Tibial artery (tissue), 4 donors: ENCODE results near the gene AKAP17A.

Experiments
- DNase-seq, 2 donors: peaks; one replicate each; pipeline ENCODE4 v3.0.0-alpha.2; 2019
- H3K27ac ChIP-seq, 2 donors: fragments of 200-600 bp; sonication (generic) in 1 of 2; 1 replicate in 1 of 2; 2 replicates in 1 of 2; pipeline ENCODE4 v1.5.1; 2018 to 2019; ENCODE audit warnings: mild to moderate bottlenecking in 1 of 2
- H3K27me3 ChIP-seq, 2 donors: fragments of 200-600 bp; sonication (generic) in 1 of 2; one replicate each; pipeline versions ENCODE4 v1.5.1 to v1.6.0; 2016 to 2019
- H3K36me3 ChIP-seq, 3 donors: fragments of 200-600 bp; sonication (generic) in 2 of 3; one replicate each; pipeline ENCODE4 v1.5.1; 2016 to 2019; ENCODE audit warnings: mild to moderate bottlenecking in 2 of 3
- H3K4me1 ChIP-seq, 4 donors: fragments of 200-600 bp; sonication (generic) in 2 of 4; 1 replicate in 3 of 4; 2 replicates in 1 of 4; pipeline ENCODE4 v1.5.1; 2016 to 2019
- H3K4me3 ChIP-seq, 2 donors: fragments of 200-600 bp; sonication (generic) in 1 of 2; 1 replicate in 1 of 2; 2 replicates in 1 of 2; pipeline ENCODE4 v1.5.1; 2018 to 2019; ENCODE audit warnings: mild to moderate bottlenecking in 2 of 2
- H3K9me3 ChIP-seq, 3 donors: fragments of 200-600 bp; sonication (generic) in 1 of 3; one replicate each; pipeline ENCODE4 v1.5.1; 2016 to 2019
- intact Hi-C: fragments of 100-400 bp; cut with DNase I; formaldehyde crosslinking; loops from one replicate; pipeline ENCODE4 v1.15.0; 2023; ENCODE audit warnings: low total_unique reads
- TF ChIP-seq, protein P1 (sequence below), 2 experiments: fragments of 200-600 bp in 1 of 2; fragments of 450-650 bp in 1 of 2; IDR thresholded peaks; one replicate each; pipeline ENCODE4 v1.5.1; 2017 to 2019; ENCODE audit warnings: antibody characterized with exemption in 2 of 2, mild to moderate bottlenecking in 1 of 2, moderate library complexity in 1 of 2

The AKAP17A gene

DNA sequence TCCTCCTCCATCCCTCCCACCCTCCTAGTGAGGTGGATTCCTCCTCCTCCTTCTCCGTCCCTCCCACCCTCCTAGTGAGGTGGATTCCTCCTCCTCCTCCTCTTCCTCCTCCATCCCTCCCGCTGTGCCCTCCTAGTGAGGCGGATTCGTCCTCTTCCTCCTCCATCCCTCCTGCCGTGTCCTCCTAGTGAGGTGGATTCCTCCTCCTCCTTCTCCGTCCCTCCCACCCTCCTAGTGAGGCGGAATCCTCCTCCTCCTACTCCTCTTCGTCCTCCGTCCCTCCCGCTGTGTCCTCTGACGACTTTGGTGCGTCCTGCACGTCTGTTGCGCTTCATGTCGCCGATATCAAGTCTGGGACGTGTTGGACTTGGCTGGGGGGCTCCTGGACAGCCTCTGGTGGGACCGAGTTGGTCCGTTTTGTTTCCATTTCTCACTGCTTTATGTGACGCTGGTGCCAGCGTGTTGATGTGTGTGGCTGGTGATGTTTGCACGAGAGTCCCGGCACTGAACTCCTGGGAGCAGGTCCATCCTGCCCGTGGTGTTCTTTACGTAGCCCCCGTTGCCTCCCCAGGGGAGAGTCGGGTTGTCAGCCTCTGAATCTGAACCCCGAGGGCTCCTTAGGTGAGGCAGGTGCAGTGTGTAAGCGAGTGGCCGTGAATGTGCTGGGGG, 5.4 kb downstream of the AKAP17A start:
- Histone ChIP-seq H3K27me3 (no peaks in the 10 kb centered on the region), H3K9me3 (no peaks in the 10 kb centered on the region), H3K4me3 (no peak overlapping the region), H3K27ac (no peak overlapping the region), H3K4me1 (peaks cover 0 to 22% (median 18%) of the 10 kb centered on the region in 4 donors), H3K36me3 (peaks cover 75 to 84% (median 81%) of the 10 kb centered on the region in 3 donors)
- DNase-seq, result no peak
- intact Hi-C loops, result loop anchor here (10.0 kb wide), 2 partner anchors 202 to 602 kb away; partner anchors contain the start of gene SLC25A6
- TF ChIP-seq, protein P1, sequence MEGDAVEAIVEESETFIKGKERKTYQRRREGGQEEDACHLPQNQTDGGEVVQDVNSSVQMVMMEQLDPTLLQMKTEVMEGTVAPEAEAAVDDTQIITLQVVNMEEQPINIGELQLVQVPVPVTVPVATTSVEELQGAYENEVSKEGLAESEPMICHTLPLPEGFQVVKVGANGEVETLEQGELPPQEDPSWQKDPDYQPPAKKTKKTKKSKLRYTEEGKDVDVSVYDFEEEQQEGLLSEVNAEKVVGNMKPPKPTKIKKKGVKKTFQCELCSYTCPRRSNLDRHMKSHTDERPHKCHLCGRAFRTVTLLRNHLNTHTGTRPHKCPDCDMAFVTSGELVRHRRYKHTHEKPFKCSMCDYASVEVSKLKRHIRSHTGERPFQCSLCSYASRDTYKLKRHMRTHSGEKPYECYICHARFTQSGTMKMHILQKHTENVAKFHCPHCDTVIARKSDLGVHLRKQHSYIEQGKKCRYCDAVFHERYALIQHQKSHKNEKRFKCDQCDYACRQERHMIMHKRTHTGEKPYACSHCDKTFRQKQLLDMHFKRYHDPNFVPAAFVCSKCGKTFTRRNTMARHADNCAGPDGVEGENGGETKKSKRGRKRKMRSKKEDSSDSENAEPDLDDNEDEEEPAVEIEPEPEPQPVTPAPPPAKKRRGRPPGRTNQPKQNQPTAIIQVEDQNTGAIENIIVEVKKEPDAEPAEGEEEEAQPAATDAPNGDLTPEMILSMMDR (IDR thresholded peaks at IDR 0.05), result no peak

DNA sequence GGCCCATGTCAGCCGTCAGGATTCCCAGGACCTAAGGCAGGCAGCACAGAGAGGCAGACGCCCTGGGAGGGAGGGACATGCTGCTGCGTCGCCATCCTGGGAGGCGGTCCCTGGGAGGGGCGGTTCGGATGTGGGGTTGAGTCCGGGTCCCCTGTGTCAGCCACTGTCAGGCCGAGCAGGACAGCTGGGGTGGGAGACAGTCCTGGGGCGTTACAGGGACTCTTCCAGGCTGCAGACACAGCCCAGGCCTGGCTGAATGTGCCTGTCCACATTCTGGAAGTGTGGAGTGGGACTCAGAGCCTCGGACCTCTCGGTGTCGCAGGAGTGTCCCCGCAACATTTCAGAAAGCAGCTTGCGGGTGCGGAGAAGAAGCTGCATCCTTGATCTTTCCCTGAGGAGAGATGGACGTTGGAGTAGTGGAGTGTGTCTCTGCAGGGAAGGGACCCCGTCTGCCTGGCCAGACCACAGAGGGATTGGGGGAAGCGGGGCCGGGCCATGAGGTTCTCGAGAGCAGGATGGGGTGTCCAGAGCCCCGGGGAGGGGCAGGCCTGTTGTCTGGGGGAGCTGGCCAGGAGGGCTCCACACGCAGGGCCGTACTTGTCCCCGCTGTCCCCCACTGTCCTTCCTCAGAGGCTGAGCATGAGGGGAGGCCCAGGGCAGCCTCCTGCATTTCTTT, 6.1 kb downstream of the AKAP17A start:
- Histone ChIP-seq H3K9me3 (no peaks in the 10 kb centered on the region), H3K27me3 (no peaks in the 10 kb centered on the region), H3K36me3 (peaks cover 82 to 91% (median 88%) of the 10 kb centered on the region in 3 donors), H3K27ac (no peak overlapping the region), H3K4me1 (peaks cover 0 to 18% (median 15%) of the 10 kb centered on the region in 4 donors), H3K4me3 (no peak overlapping the region)
- intact Hi-C loops, result loop anchor here (10.0 kb wide), 2 partner anchors 203 to 603 kb away; partner anchors contain the start of gene SLC25A6
- no peak for DNase-seq
- TF ChIP-seq, protein P1 (IDR thresholded peaks at IDR 0.05), result no peak

- H3K36me3 ChIP-seq, result peaks cover 89 to 98% (median 95%) of the 10 kb centered on the region in 3 donors
- peaks cover 0 to 11% (median 8%) of the 10 kb centered on the region in 4 donors for H3K4me1 ChIP-seq
- TF ChIP-seq, protein P1 (IDR thresholded peaks at IDR 0.05), result no peak
- H3K9me3 ChIP-seq, result no peaks in the 10 kb centered on the region
- H3K27me3 ChIP-seq, result no peaks in the 10 kb centered on the region
- no peak overlapping the region for H3K4me3 ChIP-seq
- no peak overlapping the region for H3K27ac ChIP-seq
- intact Hi-C loops, result loop anchor here (10.0 kb wide), 2 partner anchors 203 to 603 kb away; partner anchors contain the start of gene SLC25A6
- no peak for DNase-seq
These were observed 6.8 kb downstream of the AKAP17A start for GRCh38 chrX:1598021-1598875.

DNA sequence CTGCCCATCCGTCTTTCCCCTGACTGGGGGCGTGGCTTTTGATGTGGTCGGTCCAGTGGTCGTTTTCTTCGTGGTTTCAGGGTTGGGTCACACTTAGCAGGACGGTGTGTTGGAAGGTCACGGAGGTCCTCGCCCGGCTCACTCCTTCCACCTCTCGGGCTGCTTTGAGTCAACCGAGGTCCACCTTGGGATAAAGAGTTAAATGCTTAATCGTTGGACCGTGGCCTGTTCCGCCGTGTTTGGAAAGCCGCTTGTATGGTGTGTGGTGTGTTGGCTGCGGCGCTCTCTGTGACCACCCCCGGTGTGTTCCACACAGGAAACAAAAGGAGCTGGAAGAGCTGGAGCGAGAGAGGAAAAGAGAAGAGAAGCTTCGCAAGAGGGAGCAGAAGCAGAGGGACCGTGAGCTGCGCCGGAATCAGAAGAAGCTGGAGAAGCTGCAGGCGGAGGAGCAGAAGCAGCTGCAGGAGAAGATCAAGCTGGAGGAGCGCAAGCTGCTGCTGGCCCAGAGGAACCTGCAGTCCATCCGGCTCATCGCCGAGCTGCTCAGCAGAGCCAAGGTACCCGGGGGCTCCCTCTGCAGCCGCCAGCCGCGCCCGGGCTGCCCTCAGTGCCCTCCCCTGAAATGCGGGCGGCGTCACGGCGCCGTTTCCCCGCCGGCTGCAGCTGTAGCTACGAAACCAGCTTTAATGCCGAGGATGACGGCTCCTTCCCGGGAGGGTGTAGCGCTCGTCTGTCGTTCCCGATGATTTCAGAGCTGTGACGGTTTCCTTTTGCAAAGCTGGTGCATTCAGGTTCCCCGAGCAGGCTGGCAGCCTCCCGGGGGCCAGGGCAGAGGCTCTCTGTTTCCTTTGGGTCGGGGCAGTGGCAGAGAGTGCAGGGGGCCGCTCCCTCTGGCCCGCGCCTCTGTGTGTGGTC, 7.7 kb downstream of the AKAP17A start:
- intact Hi-C loops, result loop anchor here (10.0 kb wide), 2 partner anchors 204 to 604 kb away; partner anchors contain the start of gene SLC25A6
- DNase-seq, result peak in 1 of 2 donors; percentile 59
- H3K36me3 ChIP-seq, result peaks cover 87 to 98% (median 95%) of the 10 kb centered on the region in 3 donors

More for the DNA sequence above, 7.7 kb downstream of the AKAP17A start:
- H3K9me3 ChIP-seq, result no peaks in the 10 kb centered on the region
- peaks cover 0 to 2% (median under 1%) of the 10 kb centered on the region in 4 donors for H3K4me1 ChIP-seq
- TF ChIP-seq, protein P1 (IDR thresholded peaks at IDR 0.05), result no peak
- no peak overlapping the region for H3K4me3 ChIP-seq
- no peaks in the 10 kb centered on the region for H3K27me3 ChIP-seq
- no peak overlapping the region for H3K27ac ChIP-seq
